Astrocyte (in vitro differentiated cells and primary cell): ENCODE results near the gene OTUD6A. TPM values are rescaled to one million over a fixed set of nuclear protein-coding genes. Genes with fewer than 3 reads are reported as not detected.
A peak's percentile ranks its signal among the peaks of the same experiment; 100 is the strongest.

Experiments
- DNase-seq: peaks from one replicate; pipeline ENCODE4 v3.0.0-alpha.2; 2010; ENCODE audit warnings: low read depth
- FAIRE-seq: peaks from 2 replicates; lab custom pipeline; 2011; peaks lifted over from hg19 to GRCh38; lab: Jason Lieb, UNC
- H2AFZ ChIP-seq: 2 replicates; pipeline ENCODE4 v1.6.0; 2012; ENCODE audit warnings: low read depth, low read length, inconsistent platforms
- H3K27ac ChIP-seq: 2 replicates; pipeline ENCODE4 v1.5.1; 2011; ENCODE audit warnings: low read depth, low read length, inconsistent platforms
- H3K27me3 ChIP-seq: 2 replicates; pipeline ENCODE4 v1.6.0; 2011; ENCODE audit warnings: low read length, inconsistent platforms; ENCODE audit not compliant: insufficient read depth
- H3K36me3 ChIP-seq: 2 replicates; pipeline ENCODE4 v1.5.1; 2011; ENCODE audit warnings: low read length, inconsistent platforms; ENCODE audit not compliant: insufficient read depth
- H3K4me1 ChIP-seq: 2 replicates; pipeline ENCODE4 v1.5.1; 2011; ENCODE audit warnings: low read length, inconsistent platforms; ENCODE audit not compliant: insufficient read depth
- H3K4me2 ChIP-seq: 2 replicates; pipeline ENCODE4 v1.6.0; 2012; ENCODE audit warnings: low read length, inconsistent platforms
- H3K4me3 ChIP-seq: 2 replicates; pipeline ENCODE4 v1.5.1; 2011; ENCODE audit warnings: low read depth, mild to moderate bottlenecking, low read length, inconsistent platforms; ENCODE audit not compliant: insufficient read depth
- H3K79me2 ChIP-seq: 2 replicates; pipeline ENCODE4 v1.6.0; 2012; ENCODE audit warnings: mild to moderate bottlenecking, low read length, inconsistent platforms; ENCODE audit not compliant: insufficient read depth
- H3K9ac ChIP-seq: 2 replicates; pipeline ENCODE4 v1.6.0; 2012; ENCODE audit warnings: mild to moderate bottlenecking, low read length, inconsistent platforms
- H3K9me3 ChIP-seq: 2 replicates; pipeline ENCODE4 v1.5.1; 2012; ENCODE audit warnings: low read depth, mild to moderate bottlenecking, low read length, inconsistent platforms; ENCODE audit not compliant: insufficient read depth
- H4K20me1 ChIP-seq: 2 replicates; pipeline ENCODE4 v1.6.0; 2012; ENCODE audit warnings: low read length, inconsistent platforms; ENCODE audit not compliant: insufficient read depth
- H3K27ac Mint-ChIP-seq: one replicate; pipeline ENCODE4 v1.8.0; 2021; ENCODE audit warnings: mild to moderate bottlenecking, mixed read lengths; ENCODE audit not compliant: unreplicated experiment
- H3K27me3 Mint-ChIP-seq: one replicate; pipeline ENCODE4 v1.8.0; 2021; ENCODE audit warnings: low read depth, mixed read lengths; ENCODE audit not compliant: unreplicated experiment
- H3K36me3 Mint-ChIP-seq: one replicate; pipeline ENCODE4 v1.8.0; 2021; ENCODE audit warnings: low read depth, mixed read lengths; ENCODE audit not compliant: unreplicated experiment
- H3K4me1 Mint-ChIP-seq: one replicate; pipeline ENCODE4 v1.8.0; 2021; ENCODE audit warnings: low read depth, mixed read lengths; ENCODE audit not compliant: unreplicated experiment
- H3K4me3 Mint-ChIP-seq: one replicate; pipeline ENCODE4 v1.8.0; 2021; ENCODE audit warnings: mild to moderate bottlenecking, moderate library complexity, mixed read lengths; ENCODE audit not compliant: unreplicated experiment
- H3K9me3 Mint-ChIP-seq: one replicate; pipeline ENCODE4 v1.8.0; 2021; ENCODE audit warnings: mild to moderate bottlenecking, mixed read lengths; ENCODE audit not compliant: unreplicated experiment
- EZH2 ChIP-seq: IDR thresholded peaks from 2 replicates; pipeline ENCODE4 v1.6.1; 2012; ENCODE audit warnings: mild to moderate bottlenecking, low read length, inconsistent platforms; ENCODE audit not compliant: insufficient read depth
- total RNA-seq: library from RNA; stranded (reverse); gene quantifications from 2 replicates; pipeline ENCODE4 v1.2.1, GENCODE V29; 2021
- TF ChIP-seq, protein P1 (sequence below): IDR thresholded peaks from 2 replicates; pipeline ENCODE4 v1.5.1; 2011; ENCODE audit warnings: low read depth, mild to moderate bottlenecking, inconsistent platforms, low read length, moderate library complexity; ENCODE audit not compliant: insufficient read depth

OTUD6A gene
- total RNA-seq, 1 donor from 2014 or later = not detected

DNA sequence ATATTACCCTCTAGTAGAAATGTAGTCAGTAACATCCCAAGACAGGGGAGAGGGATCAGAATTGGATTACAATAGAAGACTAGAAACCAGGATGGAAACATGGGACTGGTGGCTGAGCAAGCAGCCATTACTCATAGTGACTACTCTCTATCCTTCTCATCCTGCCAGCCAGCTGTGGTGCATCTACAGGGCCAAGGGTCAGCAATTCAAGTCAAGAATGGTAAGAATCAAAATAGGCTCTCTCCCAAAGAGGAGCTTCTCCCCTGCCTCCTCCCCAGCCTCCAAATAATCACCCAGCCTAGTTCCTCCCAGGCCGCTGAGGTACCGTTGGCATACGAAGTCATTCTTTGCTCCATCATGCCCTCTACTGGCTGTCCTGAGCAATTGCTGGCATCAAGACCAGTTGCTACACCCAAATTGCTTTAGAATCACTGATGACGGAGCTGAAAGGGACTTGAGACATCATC is 31.9 kb upstream of the OTUD6A start:
- TF ChIP-seq, protein P1, sequence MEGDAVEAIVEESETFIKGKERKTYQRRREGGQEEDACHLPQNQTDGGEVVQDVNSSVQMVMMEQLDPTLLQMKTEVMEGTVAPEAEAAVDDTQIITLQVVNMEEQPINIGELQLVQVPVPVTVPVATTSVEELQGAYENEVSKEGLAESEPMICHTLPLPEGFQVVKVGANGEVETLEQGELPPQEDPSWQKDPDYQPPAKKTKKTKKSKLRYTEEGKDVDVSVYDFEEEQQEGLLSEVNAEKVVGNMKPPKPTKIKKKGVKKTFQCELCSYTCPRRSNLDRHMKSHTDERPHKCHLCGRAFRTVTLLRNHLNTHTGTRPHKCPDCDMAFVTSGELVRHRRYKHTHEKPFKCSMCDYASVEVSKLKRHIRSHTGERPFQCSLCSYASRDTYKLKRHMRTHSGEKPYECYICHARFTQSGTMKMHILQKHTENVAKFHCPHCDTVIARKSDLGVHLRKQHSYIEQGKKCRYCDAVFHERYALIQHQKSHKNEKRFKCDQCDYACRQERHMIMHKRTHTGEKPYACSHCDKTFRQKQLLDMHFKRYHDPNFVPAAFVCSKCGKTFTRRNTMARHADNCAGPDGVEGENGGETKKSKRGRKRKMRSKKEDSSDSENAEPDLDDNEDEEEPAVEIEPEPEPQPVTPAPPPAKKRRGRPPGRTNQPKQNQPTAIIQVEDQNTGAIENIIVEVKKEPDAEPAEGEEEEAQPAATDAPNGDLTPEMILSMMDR = peak; percentile 68
- no peak for TF ChIP-seq EZH2
- H2AFZ ChIP-seq = no peak overlapping the region
- FAIRE-seq = peak; percentile 90
- no peak overlapping the region for H3K27ac Mint-ChIP-seq
- no peak overlapping the region for H3K4me3 ChIP-seq
- no peaks in the 10 kb centered on the region for H3K27me3 ChIP-seq
- no peaks in the 10 kb centered on the region for H3K79me2 ChIP-seq
- H3K9me3 ChIP-seq = no peaks in the 10 kb centered on the region
- H3K9me3 Mint-ChIP-seq = no peaks in the 10 kb centered on the region
- H3K27ac ChIP-seq = no peak overlapping the region
- H3K9ac ChIP-seq = no peak overlapping the region
- peaks cover 18% of the 10 kb centered on the region for H3K4me1 Mint-ChIP-seq
- H3K4me1 ChIP-seq = peaks cover 8% of the 10 kb centered on the region
- DNase-seq = peak; percentile 12
- no peak overlapping the region for H3K4me3 Mint-ChIP-seq
- H3K36me3 ChIP-seq = no peaks in the 10 kb centered on the region
- no peaks in the 10 kb centered on the region for H3K36me3 Mint-ChIP-seq
- H3K27me3 Mint-ChIP-seq = no peaks in the 10 kb centered on the region
- H4K20me1 ChIP-seq = no peaks in the 10 kb centered on the region
- no peak overlapping the region for H3K4me2 ChIP-seq

DNA sequence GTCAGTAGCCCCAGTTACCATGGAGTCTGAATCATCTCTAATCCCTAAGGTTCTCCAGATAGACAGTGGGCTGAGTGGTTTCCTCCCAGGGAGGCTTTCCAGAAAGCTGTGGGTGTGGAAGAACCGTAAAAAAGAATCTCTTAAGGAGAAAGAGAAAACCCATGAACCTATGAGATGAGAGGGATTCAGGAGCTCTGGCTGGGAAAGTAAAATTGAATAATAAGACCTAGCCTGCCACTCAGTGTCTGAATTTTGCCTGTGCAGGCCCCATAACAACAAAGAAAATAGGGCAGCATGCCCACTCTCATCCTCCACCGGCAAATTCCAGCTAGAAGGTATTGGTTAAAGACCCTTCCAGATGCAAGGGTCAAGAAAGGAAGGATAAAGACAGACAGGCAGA is 29.5 kb upstream of the OTUD6A start:
- DNase-seq (no peak), FAIRE-seq (peak; percentile 81)
- H4K20me1 ChIP-seq = no peaks in the 10 kb centered on the region
- no peak overlapping the region for H3K27ac ChIP-seq
- no peaks in the 10 kb centered on the region for H3K36me3 ChIP-seq
- no peaks in the 10 kb centered on the region for H3K9me3 Mint-ChIP-seq
- no peaks in the 10 kb centered on the region for H3K4me1 ChIP-seq
- no peak overlapping the region for H3K4me3 Mint-ChIP-seq
- no peak overlapping the region for H3K4me2 ChIP-seq
- no peak overlapping the region for H3K4me3 ChIP-seq
- TF ChIP-seq, protein P1 = no peak
- TF ChIP-seq EZH2 = no peak
- H3K27ac Mint-ChIP-seq = no peak overlapping the region
- H3K9me3 ChIP-seq = no peaks in the 10 kb centered on the region
- H3K79me2 ChIP-seq = no peaks in the 10 kb centered on the region
- H3K27me3 Mint-ChIP-seq = no peaks in the 10 kb centered on the region
- H3K27me3 ChIP-seq = no peaks in the 10 kb centered on the region
- peaks cover 2% of the 10 kb centered on the region for H3K4me1 Mint-ChIP-seq
- H2AFZ ChIP-seq = no peak overlapping the region
- H3K36me3 Mint-ChIP-seq = no peaks in the 10 kb centered on the region
- H3K9ac ChIP-seq = no peak overlapping the region

DNA sequence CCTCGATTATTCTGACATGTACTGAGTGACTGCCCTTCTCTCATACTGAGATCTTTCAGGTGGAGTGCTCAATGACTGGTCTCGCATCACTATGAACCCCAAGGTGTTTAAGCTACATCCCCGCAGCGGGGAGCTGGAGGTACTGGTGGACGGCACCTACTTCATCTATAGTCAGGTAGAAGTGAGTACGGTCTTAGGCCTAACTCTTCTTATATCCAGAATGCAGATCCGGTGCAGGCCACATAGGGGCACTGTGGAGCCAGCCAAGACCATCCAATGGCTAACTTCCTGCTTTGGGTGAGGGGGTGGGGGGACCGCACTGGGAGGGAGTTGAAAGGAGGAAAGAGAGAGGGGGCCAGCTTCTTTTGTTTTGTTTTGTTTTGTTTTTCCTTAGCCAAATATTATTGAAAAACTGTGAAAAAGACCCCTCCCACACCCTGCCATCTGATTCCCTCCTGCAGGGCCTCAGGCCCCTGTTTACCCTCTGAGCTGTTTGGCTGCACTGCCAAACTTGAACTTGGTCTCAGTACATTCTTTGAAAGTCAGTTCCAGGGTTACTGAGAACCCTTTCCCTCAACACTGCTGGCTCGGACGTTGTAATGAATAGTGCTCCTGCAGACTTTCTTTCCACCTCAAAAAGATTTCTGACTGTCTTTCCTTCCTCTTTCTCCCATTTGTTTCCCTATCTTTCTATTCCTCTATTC is 28.8 kb upstream of the OTUD6A start:
- H4K20me1 ChIP-seq = no peaks in the 10 kb centered on the region
- no peaks in the 10 kb centered on the region for H3K36me3 Mint-ChIP-seq

More for the DNA sequence above, 28.8 kb upstream of the OTUD6A start:
- no peaks in the 10 kb centered on the region for H3K9me3 ChIP-seq
- no peak overlapping the region for H3K27ac ChIP-seq
- H3K27me3 ChIP-seq = no peaks in the 10 kb centered on the region
- no peak overlapping the region for H3K9ac ChIP-seq
- Mint-ChIP-seq H3K4me1 (peaks cover 2% of the 10 kb centered on the region), H3K4me3 (no peak overlapping the region), H3K9me3 (no peaks in the 10 kb centered on the region), H3K27me3 (no peaks in the 10 kb centered on the region), H3K27ac (no peak overlapping the region)
- no peaks in the 10 kb centered on the region for H3K4me1 ChIP-seq
- H3K4me2 ChIP-seq = no peak overlapping the region
- FAIRE-seq = peak; percentile 9
- no peak for DNase-seq
- H3K79me2 ChIP-seq = no peaks in the 10 kb centered on the region
- no peak overlapping the region for H3K4me3 ChIP-seq
- no peak overlapping the region for H2AFZ ChIP-seq
- H3K36me3 ChIP-seq = no peaks in the 10 kb centered on the region
- TF ChIP-seq, protein P1 = peak; percentile 18
- TF ChIP-seq EZH2 = no peak
